Measurements from ENCODE around the gene RIT1.

Gene RIT1

GRCh38 chr1:155944444-155944799 is 33.3 kb upstream of the RIT1 start:
- Histone ChIP-seq H3K4me3 (ENCODE audit: low read depth in 1 of 2, low read length in 2 of 2) (no peak overlapping the region), H3K27me3 (ENCODE audit: control insufficient read depth in 1 of 2, insufficient read depth in 2 of 2, low read length in 2 of 2) (no peaks in the 10 kb centered on the region), H3K27ac (ENCODE audit: low read depth, low read length) (no peak overlapping the region), H3K4me1 (ENCODE audit: insufficient read depth, low read length) (no peaks in the 10 kb centered on the region), H3K9me3 (ENCODE audit: low read length) (no peaks in the 10 kb centered on the region), H3K9ac (ENCODE audit: low read length) (no peak overlapping the region), H3K36me3 (ENCODE audit: insufficient read depth, low read length) (peaks cover 24% of the 10 kb centered on the region)

- H3K27me3 ChIP-seq (ENCODE audit: control insufficient read depth in 1 of 2, insufficient read depth in 2 of 2, low read length in 2 of 2): no peaks in the 10 kb centered on the region
- no peak overlapping the region for H3K4me3 ChIP-seq (ENCODE audit: low read depth in 1 of 2, low read length in 2 of 2)
- H3K4me1 ChIP-seq (ENCODE audit: insufficient read depth, low read length): no peaks in the 10 kb centered on the region
- no peak overlapping the region for H3K27ac ChIP-seq (ENCODE audit: low read depth, low read length)
- H3K9me3 ChIP-seq (ENCODE audit: low read length): no peaks in the 10 kb centered on the region
- H3K9ac ChIP-seq (ENCODE audit: low read length): no peak overlapping the region
- H3K36me3 ChIP-seq (ENCODE audit: insufficient read depth, low read length): peaks cover 13% of the 10 kb centered on the region
Observed at GRCh38 chr1:155942578-155943141, 31.5 kb upstream of the RIT1 start.

GRCh38 chr1:155941845-155942531 is 30.8 kb upstream of the RIT1 start:
- peaks cover 6% of the 10 kb centered on the region for H3K36me3 ChIP-seq (ENCODE audit: insufficient read depth, low read length)
- no peak overlapping the region for H3K27ac ChIP-seq (ENCODE audit: low read depth, low read length)
- H3K9ac ChIP-seq (ENCODE audit: low read length): no peak overlapping the region
- H3K27me3 ChIP-seq (ENCODE audit: control insufficient read depth in 1 of 2, insufficient read depth in 2 of 2, low read length in 2 of 2): no peaks in the 10 kb centered on the region
- no peak overlapping the region for H3K4me3 ChIP-seq (ENCODE audit: low read depth in 1 of 2, low read length in 2 of 2)
- no peaks in the 10 kb centered on the region for H3K4me1 ChIP-seq (ENCODE audit: insufficient read depth, low read length)
- no peaks in the 10 kb centered on the region for H3K9me3 ChIP-seq (ENCODE audit: low read length)

- Histone ChIP-seq H3K4me3 (ENCODE audit: low read depth in 1 of 2, low read length in 2 of 2) (no peak within 1 kb of the TSS), H3K9me3 (ENCODE audit: low read length) (no peaks in the 10 kb centered on the region), H3K36me3 (ENCODE audit: insufficient read depth, low read length) (no peaks in the 10 kb centered on the region), H3K27me3 (ENCODE audit: control insufficient read depth in 1 of 2, insufficient read depth in 2 of 2, low read length in 2 of 2) (no peaks in the 10 kb centered on the region), H3K27ac (ENCODE audit: low read depth, low read length) (no peak within 1 kb of the TSS), H3K9ac (ENCODE audit: low read length) (no peak within 1 kb of the TSS), H3K4me1 (ENCODE audit: insufficient read depth, low read length) (no peaks in the 10 kb centered on the region)
Observed at GRCh38 chr1:155940993-155941844, 30.1 kb upstream of the RIT1 start, which contains the start of gene RXFP4. RXFP4 (plus strand) TSS chr1:155941638; CDS start chr1:155941710, 72 bp downstream.

- Histone ChIP-seq H3K27me3 (ENCODE audit: control insufficient read depth in 1 of 2, insufficient read depth in 2 of 2, low read length in 2 of 2) (no peaks in the 10 kb centered on the region), H3K9me3 (ENCODE audit: low read length) (no peaks in the 10 kb centered on the region), H3K36me3 (ENCODE audit: insufficient read depth, low read length) (no peaks in the 10 kb centered on the region), H3K9ac (ENCODE audit: low read length) (no peak overlapping the region), H3K4me1 (ENCODE audit: insufficient read depth, low read length) (no peaks in the 10 kb centered on the region), H3K27ac (ENCODE audit: low read depth, low read length) (no peak overlapping the region), H3K4me3 (ENCODE audit: low read depth in 1 of 2, low read length in 2 of 2) (no peak overlapping the region)
Observed at GRCh38 chr1:155940482-155940992, 29.4 kb upstream of the RIT1 start.

- no peaks in the 10 kb centered on the region for H3K27me3 ChIP-seq (ENCODE audit: control insufficient read depth in 1 of 2, insufficient read depth in 2 of 2, low read length in 2 of 2)
- H3K4me1 ChIP-seq (ENCODE audit: insufficient read depth, low read length): peaks cover 10% of the 10 kb centered on the region
- no peak overlapping the region for H3K4me3 ChIP-seq (ENCODE audit: low read depth in 1 of 2, low read length in 2 of 2)
- H3K9me3 ChIP-seq (ENCODE audit: low read length): no peaks in the 10 kb centered on the region
- H3K27ac ChIP-seq (ENCODE audit: low read depth, low read length): no peak overlapping the region
- no peak overlapping the region for H3K9ac ChIP-seq (ENCODE audit: low read length)
- H3K36me3 ChIP-seq (ENCODE audit: insufficient read depth, low read length): no peaks in the 10 kb centered on the region
Observed at GRCh38 chr1:155938220-155938627, 27.1 kb upstream of the RIT1 start.

GRCh38 chr1:155934936-155935590 is 23.9 kb upstream of the RIT1 start:
- peak overlapping the region; percentile 100 for H3K9ac ChIP-seq (ENCODE audit: low read length)
- H3K4me3 ChIP-seq (ENCODE audit: low read depth in 1 of 2, low read length in 2 of 2): peak overlapping the region; percentile 14 to 99
- H3K9me3 ChIP-seq (ENCODE audit: low read length): no peaks in the 10 kb centered on the region
- H3K4me1 ChIP-seq (ENCODE audit: insufficient read depth, low read length): peaks cover 41% of the 10 kb centered on the region
- peaks cover 30% of the 10 kb centered on the region for H3K36me3 ChIP-seq (ENCODE audit: insufficient read depth, low read length)
- H3K27ac ChIP-seq (ENCODE audit: low read depth, low read length): peak overlapping the region; percentile 48
- no peaks in the 10 kb centered on the region for H3K27me3 ChIP-seq (ENCODE audit: control insufficient read depth in 1 of 2, insufficient read depth in 2 of 2, low read length in 2 of 2)

GRCh38 chr1:155934097-155934935 is 23.2 kb upstream of the RIT1 start, which contains the start of gene KHDC4:
KHDC4 (minus strand) TSS chr1:155934413; CDS start chr1:155934373, 40 bp downstream.
- peak within 1 kb of the TSS; percentile 75 to 99 for H3K4me3 ChIP-seq (ENCODE audit: low read depth in 1 of 2, low read length in 2 of 2)
- H3K4me1 ChIP-seq (ENCODE audit: insufficient read depth, low read length): peaks cover 41% of the 10 kb centered on the region
- peak within 1 kb of the TSS; percentile 89 for H3K27ac ChIP-seq (ENCODE audit: low read depth, low read length)
- H3K27me3 ChIP-seq (ENCODE audit: control insufficient read depth in 1 of 2, insufficient read depth in 2 of 2, low read length in 2 of 2): no peaks in the 10 kb centered on the region
- peaks cover 34% of the 10 kb centered on the region for H3K36me3 ChIP-seq (ENCODE audit: insufficient read depth, low read length)
- H3K9me3 ChIP-seq (ENCODE audit: low read length): no peaks in the 10 kb centered on the region
- peak within 1 kb of the TSS; percentile 100 for H3K9ac ChIP-seq (ENCODE audit: low read length)

GRCh38 chr1:155933591-155934096 is 22.5 kb upstream of the RIT1 start:
- H3K27ac ChIP-seq (ENCODE audit: low read depth, low read length): peak overlapping the region; percentile 89
- H3K9me3 ChIP-seq (ENCODE audit: low read length): no peaks in the 10 kb centered on the region
- peaks cover 41% of the 10 kb centered on the region for H3K4me1 ChIP-seq (ENCODE audit: insufficient read depth, low read length)
- H3K36me3 ChIP-seq (ENCODE audit: insufficient read depth, low read length): peaks cover 40% of the 10 kb centered on the region
- peak overlapping the region; percentile 100 for H3K9ac ChIP-seq (ENCODE audit: low read length)
- no peaks in the 10 kb centered on the region for H3K27me3 ChIP-seq (ENCODE audit: control insufficient read depth in 1 of 2, insufficient read depth in 2 of 2, low read length in 2 of 2)
- H3K4me3 ChIP-seq (ENCODE audit: low read depth in 1 of 2, low read length in 2 of 2): peak overlapping the region; percentile 75 to 99

- Histone ChIP-seq H3K27ac (ENCODE audit: low read depth, low read length) (no peak overlapping the region), H3K27me3 (ENCODE audit: control insufficient read depth in 1 of 2, insufficient read depth in 2 of 2, low read length in 2 of 2) (no peaks in the 10 kb centered on the region), H3K9ac (ENCODE audit: low read length) (no peak overlapping the region), H3K4me3 (ENCODE audit: low read depth in 1 of 2, low read length in 2 of 2) (no peak overlapping the region), H3K9me3 (ENCODE audit: low read length) (no peaks in the 10 kb centered on the region), H3K4me1 (ENCODE audit: insufficient read depth, low read length) (peaks cover 41% of the 10 kb centered on the region), H3K36me3 (ENCODE audit: insufficient read depth, low read length) (peaks cover 51% of the 10 kb centered on the region)
Observed at GRCh38 chr1:155932487-155932886, 21.3 kb upstream of the RIT1 start.
